ENCODE measurements around the gene CACNB2. TPM values are rescaled to one million over a fixed set of nuclear protein-coding genes. Genes with fewer than 3 reads are reported as not detected.
"Not testable (repeated sequence)": the region's sequence is repeated elsewhere in the genome, so short reads cannot be mapped to it uniquely, and the experiment has no call there.

CACNB2 gene
- total RNA-seq, 2 experiments from 2014 or later, result not detected

GRCh38 chr10:18418541-18419215 lies 278.5 kb downstream of the CACNB2 start:
- Mint-ChIP-seq H3K4me1 (no peaks in the 10 kb centered on the region), H3K36me3 (ENCODE audit: low read depth) (no peaks in the 10 kb centered on the region), H3K27ac (no peak overlapping the region), H3K9me3 (ENCODE audit: low read depth) (no peaks in the 10 kb centered on the region), H3K4me3 (no peak overlapping the region), H3K27me3 (peaks cover 5% of the 10 kb centered on the region)
- no peak for ATAC-seq
- CTCF ChIA-PET, result interaction anchor here (0.8 kb wide), 1 partner anchor 511 kb away, joined by 3 read pairs; no protein-coding TSS in a partner anchor
- intact Hi-C loops (cut with DNase I, micrococcal nuclease), result loop anchor here in 1 of 2 experiments (5.0 kb wide), 1 partner anchor 51 kb away; no protein-coding TSS in a partner anchor
- POLR2A ChIA-PET, result no interaction called here
- no peak for DNase-seq

GRCh38 chr10:18419945-18420344 lies 279.7 kb downstream of the CACNB2 start:
- ATAC-seq, result no peak
- Mint-ChIP-seq H3K27me3 (peaks cover 5% of the 10 kb centered on the region), H3K9me3 (ENCODE audit: low read depth) (no peaks in the 10 kb centered on the region), H3K4me3 (no peak overlapping the region), H3K36me3 (ENCODE audit: low read depth) (no peaks in the 10 kb centered on the region), H3K4me1 (no peaks in the 10 kb centered on the region), H3K27ac (no peak overlapping the region)
- intact Hi-C loops (cut with DNase I, micrococcal nuclease), result loop anchor here in 1 of 2 experiments (5.0 kb wide), 1 partner anchor 53 kb away; no protein-coding TSS in a partner anchor
- ChIA-PET CTCF (no interaction called here), POLR2A (no interaction called here)
- DNase-seq, result no peak

- Mint-ChIP-seq H3K9me3 (ENCODE audit: low read depth) (no peaks in the 10 kb centered on the region), H3K4me1 (no peaks in the 10 kb centered on the region), H3K4me3 (no peak overlapping the region), H3K27ac (no peak overlapping the region), H3K36me3 (ENCODE audit: low read depth) (no peaks in the 10 kb centered on the region), H3K27me3 (peaks cover 2% of the 10 kb centered on the region)
- CTCF ChIA-PET, result no interaction called here
- no peak for DNase-seq
- ATAC-seq, result no peak
- POLR2A ChIA-PET, result no interaction called here
- intact Hi-C loops (cut with DNase I, micrococcal nuclease), result no loop called here
Observed at GRCh38 chr10:18421726-18422293, 281.6 kb downstream of the CACNB2 start.

GRCh38 chr10:18423058-18423637 lies 282.9 kb downstream of the CACNB2 start:
- Mint-ChIP-seq H3K27ac (no peak overlapping the region), H3K27me3 (peaks cover 7% of the 10 kb centered on the region), H3K9me3 (ENCODE audit: low read depth) (no peaks in the 10 kb centered on the region), H3K4me1 (no peaks in the 10 kb centered on the region), H3K4me3 (no peak overlapping the region), H3K36me3 (ENCODE audit: low read depth) (no peaks in the 10 kb centered on the region)
- ChIA-PET CTCF (no interaction called here), POLR2A (no interaction called here)
- intact Hi-C loops (cut with DNase I, micrococcal nuclease), result no loop called here
- DNase-seq (no peak), ATAC-seq (no peak)

- no peak for DNase-seq
- CTCF ChIA-PET, result no interaction called here
- no peak overlapping the region for H3K4me3 Mint-ChIP-seq
Observed at GRCh38 chr10:18424200-18424599, 284.0 kb downstream of the CACNB2 start.

GRCh38 chr10:18429335-18429734 lies 289.1 kb downstream of the CACNB2 start:
- H3K36me3 Mint-ChIP-seq (ENCODE audit: low read depth), result no peaks in the 10 kb centered on the region
- CTCF ChIA-PET, result no interaction called here

More at GRCh38 chr10:18424200-18424599, 284.0 kb downstream of the CACNB2 start:
- H3K27me3 Mint-ChIP-seq, result peaks cover 9% of the 10 kb centered on the region
- intact Hi-C loops (cut with DNase I, micrococcal nuclease), result no loop called here
- no peaks in the 10 kb centered on the region for H3K9me3 Mint-ChIP-seq (ENCODE audit: low read depth)
- POLR2A ChIA-PET, result no interaction called here
- no peaks in the 10 kb centered on the region for H3K36me3 Mint-ChIP-seq (ENCODE audit: low read depth)
- no peak overlapping the region for H3K27ac Mint-ChIP-seq
- H3K4me1 Mint-ChIP-seq, result no peaks in the 10 kb centered on the region
- no peak for ATAC-seq

GRCh38 chr10:18436902-18437301 lies 296.7 kb downstream of the CACNB2 start:
- no peaks in the 10 kb centered on the region for H3K9me3 Mint-ChIP-seq (ENCODE audit: low read depth)
- no peak for DNase-seq
- POLR2A ChIA-PET, result no interaction called here
- no peak overlapping the region for H3K27ac Mint-ChIP-seq
- intact Hi-C loops (cut with DNase I, micrococcal nuclease), result no loop called here
- no peak for ATAC-seq
- H3K27me3 Mint-ChIP-seq, result no peaks in the 10 kb centered on the region
- H3K36me3 Mint-ChIP-seq (ENCODE audit: low read depth), result no peaks in the 10 kb centered on the region
- H3K4me1 Mint-ChIP-seq, result no peaks in the 10 kb centered on the region
- H3K4me3 Mint-ChIP-seq, result no peak overlapping the region
- CTCF ChIA-PET, result no interaction called here

More at GRCh38 chr10:18429335-18429734, 289.1 kb downstream of the CACNB2 start:
- ATAC-seq (no peak), DNase-seq (no peak)
- H3K9me3 Mint-ChIP-seq (ENCODE audit: low read depth), result no peaks in the 10 kb centered on the region
- H3K4me1 Mint-ChIP-seq, result no peaks in the 10 kb centered on the region
- H3K27me3 Mint-ChIP-seq, result peaks cover 8% of the 10 kb centered on the region
- POLR2A ChIA-PET, result no interaction called here
- intact Hi-C loops (cut with DNase I, micrococcal nuclease), result no loop called here
- no peak overlapping the region for H3K4me3 Mint-ChIP-seq
- H3K27ac Mint-ChIP-seq, result no peak overlapping the region

GRCh38 chr10:18437486-18437885 lies 297.3 kb downstream of the CACNB2 start:
- Mint-ChIP-seq H3K4me3 (no peak overlapping the region), H3K4me1 (no peaks in the 10 kb centered on the region), H3K27me3 (no peaks in the 10 kb centered on the region), H3K36me3 (ENCODE audit: low read depth) (no peaks in the 10 kb centered on the region), H3K9me3 (ENCODE audit: low read depth) (no peaks in the 10 kb centered on the region), H3K27ac (no peak overlapping the region)
- no peak for DNase-seq
- ChIA-PET CTCF (no interaction called here), POLR2A (no interaction called here)
- ATAC-seq, result no peak
- intact Hi-C loops (cut with DNase I, micrococcal nuclease), result no loop called here

- Mint-ChIP-seq H3K27ac (no peak overlapping the region), H3K4me1 (no peaks in the 10 kb centered on the region), H3K27me3 (no peaks in the 10 kb centered on the region), H3K4me3 (no peak overlapping the region), H3K36me3 (ENCODE audit: low read depth) (no peaks in the 10 kb centered on the region), H3K9me3 (ENCODE audit: low read depth) (no peaks in the 10 kb centered on the region)
- ChIA-PET POLR2A (no interaction called here), CTCF (no interaction called here)
- ATAC-seq (no peak), DNase-seq (no peak)
- intact Hi-C loops (cut with DNase I, micrococcal nuclease), result no loop called here
Observed at GRCh38 chr10:18438361-18439126, 298.3 kb downstream of the CACNB2 start.

GRCh38 chr10:18439601-18440000 lies 299.4 kb downstream of the CACNB2 start:
- POLR2A ChIA-PET, result no interaction called here
- ATAC-seq, result no peak
- Mint-ChIP-seq H3K27me3 (no peaks in the 10 kb centered on the region), H3K36me3 (ENCODE audit: low read depth) (no peaks in the 10 kb centered on the region), H3K4me1 (no peaks in the 10 kb centered on the region), H3K9me3 (ENCODE audit: low read depth) (no peaks in the 10 kb centered on the region), H3K4me3 (no peak overlapping the region), H3K27ac (no peak overlapping the region)
- no peak for DNase-seq
- CTCF ChIA-PET, result no interaction called here
- intact Hi-C loops (cut with DNase I, micrococcal nuclease), result no loop called here

GRCh38 chr10:18445635-18446034 lies 305.4 kb downstream of the CACNB2 start:
- H3K27ac Mint-ChIP-seq; H3K27me3 Mint-ChIP-seq; DNase-seq; H3K9me3 Mint-ChIP-seq (ENCODE audit: low read depth); CTCF ChIA-PET; H3K36me3 Mint-ChIP-seq (ENCODE audit: low read depth); H3K4me1 Mint-ChIP-seq; POLR2A ChIA-PET; H3K4me3 Mint-ChIP-seq; ATAC-seq; intact Hi-C loops (cut with DNase I, micrococcal nuclease): not testable (repeated sequence)

- CTCF ChIA-PET, result no interaction called here
- Mint-ChIP-seq H3K27ac (no peak overlapping the region), H3K9me3 (ENCODE audit: low read depth) (no peaks in the 10 kb centered on the region), H3K4me3 (no peak overlapping the region), H3K36me3 (ENCODE audit: low read depth) (no peaks in the 10 kb centered on the region), H3K27me3 (peaks cover 6% of the 10 kb centered on the region), H3K4me1 (no peaks in the 10 kb centered on the region)
- intact Hi-C loops (cut with DNase I, micrococcal nuclease), result no loop called here
- DNase-seq, result no peak
- ATAC-seq, result no peak
- POLR2A ChIA-PET, result no interaction called here
Observed at GRCh38 chr10:18446205-18446604, 306.0 kb downstream of the CACNB2 start.

All from activated CD4-positive, alpha-beta T cell treated with anti-CD3 and anti-CD28 coated beads for 36 hours (primary cell).